Loucy (cell line): ENCODE results near the gene IMPG2.

Experiments used
- H2AFZ ChIP-seq: fragments of 200-600 bp; sonication (generic); 2 replicates; pipeline ENCODE4 v1.6.0; 2016; ENCODE audit warnings: antibody characterized with exemption, mild to moderate bottlenecking, low read length, moderate library complexity
- H3F3A ChIP-seq: fragments of 200-600 bp; 2 replicates; pipeline ENCODE4 v1.6.0; 2016; ENCODE audit warnings: antibody characterized with exemption, low read depth, mild to moderate bottlenecking
- H3K27me3 ChIP-seq: fragments of 200-600 bp; sonication (generic); 2 replicates; pipeline ENCODE4 v1.6.1; 2014; ENCODE audit warnings: low read length, mild to moderate bottlenecking; ENCODE audit not compliant: insufficient read depth, poor library complexity, severe bottlenecking
- H3K36me3 ChIP-seq: fragments of 200-600 bp; sonication (generic); 2 replicates; pipeline ENCODE4 v1.6.1; 2016; ENCODE audit warnings: low read length; ENCODE audit not compliant: insufficient read depth
- H3K4me1 ChIP-seq: fragments of 200-600 bp; sonication (generic); 2 replicates; pipeline ENCODE4 v1.5.1; 2014; ENCODE audit warnings: low read length, mild to moderate bottlenecking; ENCODE audit not compliant: insufficient read depth, poor library complexity, severe bottlenecking
- H3K4me2 ChIP-seq: fragments of 200-600 bp; sonication (generic); 2 replicates; pipeline ENCODE4 v1.6.0; 2014; ENCODE audit warnings: antibody characterized with exemption, low read length, low read depth, mild to moderate bottlenecking; ENCODE audit not compliant: poor library complexity, severe bottlenecking
- H3K4me3 ChIP-seq: fragments of 200-600 bp; sonication (generic); 2 replicates; pipeline ENCODE4 v1.5.1; 2014; ENCODE audit warnings: low read length, mild to moderate bottlenecking, mixed read lengths; ENCODE audit not compliant: poor library complexity, severe bottlenecking
- H3K79me2 ChIP-seq: fragments of 200-600 bp; sonication (generic); 2 replicates; pipeline ENCODE4 v1.6.1; 2014; ENCODE audit warnings: low read length; ENCODE audit not compliant: insufficient read depth
- H3K9ac ChIP-seq: fragments of 200-600 bp; sonication (generic); 2 replicates; pipeline ENCODE4 v1.6.0; 2014; ENCODE audit warnings: mild to moderate bottlenecking, low read depth, low read length, moderate library complexity; ENCODE audit not compliant: poor library complexity, severe bottlenecking
- H3K9me2 ChIP-seq: fragments of 200-600 bp; sonication (generic); replicated peaks from 2 replicates; pipeline ENCODE4 v1.6.1; 2016; ENCODE audit warnings: low read depth, low read length, mixed read lengths
- H3K9me3 ChIP-seq: fragments of 200-600 bp; sonication (generic); 2 replicates; pipeline ENCODE4 v1.6.1; 2014; ENCODE audit warnings: mild to moderate bottlenecking, antibody characterized with exemption, low read length, low read depth; ENCODE audit not compliant: insufficient read depth
- H4K20me1 ChIP-seq: fragments of 200-600 bp; sonication (generic); 2 replicates; pipeline ENCODE4 v1.6.0; 2014; ENCODE audit warnings: antibody characterized with exemption, low read length, mild to moderate bottlenecking; ENCODE audit not compliant: insufficient read depth, poor library complexity, severe bottlenecking
- EZH2phosphoT487 ChIP-seq: fragments of 200-600 bp; IDR thresholded peaks from 2 replicates; pipeline ENCODE4 v1.6.1; 2018; ENCODE audit warnings: antibody characterized with exemption, mild to moderate bottlenecking, moderate library complexity, borderline replicate concordance
- TF ChIP-seq, protein P1 (sequence below): fragments of 200-600 bp; sonication (generic); conservative IDR thresholded peaks from 2 replicates; pipeline ENCODE4 v1.5.1; 2014; ENCODE audit warnings: mild to moderate bottlenecking, antibody characterized with exemption, low read length

Gene IMPG2

DNA sequence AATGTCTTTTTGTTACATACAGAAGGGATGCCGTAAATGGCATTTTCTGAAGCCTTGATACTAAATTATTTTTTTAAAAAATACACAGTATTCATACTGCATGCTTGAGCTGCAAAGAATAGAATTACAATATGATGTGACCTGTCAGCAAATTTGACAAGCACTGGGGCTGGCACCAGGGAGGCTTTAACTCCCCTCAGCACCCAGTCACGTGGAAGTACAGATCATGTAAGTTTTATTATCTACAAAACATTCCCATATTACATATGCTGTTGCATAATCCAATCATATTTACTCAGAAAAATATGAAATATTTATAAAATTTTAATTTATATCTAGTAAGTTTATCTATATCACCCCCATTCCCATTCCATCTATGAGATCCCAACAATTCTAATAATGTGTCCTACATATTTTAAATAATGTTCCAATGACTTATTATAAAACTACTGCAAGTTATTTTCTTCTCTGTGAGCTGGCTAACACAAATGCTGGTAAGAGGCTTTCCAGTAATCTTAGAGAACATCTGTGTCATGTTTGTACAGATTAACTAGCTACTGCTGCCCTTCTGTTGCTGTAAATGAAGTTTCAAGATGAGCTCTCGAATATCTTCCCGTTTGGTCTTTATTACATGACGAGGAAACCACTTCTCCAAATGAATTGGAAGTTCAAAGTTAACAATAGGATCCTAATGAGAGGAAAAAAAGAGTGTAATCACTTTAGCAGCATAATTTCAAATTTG lies 5.2 kb upstream of the IMPG2 start:
- Histone ChIP-seq H3K4me1 (no peaks in the 10 kb centered on the region), H3K9ac (no peak overlapping the region)
- no peak for TF ChIP-seq EZH2phosphoT487
- TF ChIP-seq, protein P1, sequence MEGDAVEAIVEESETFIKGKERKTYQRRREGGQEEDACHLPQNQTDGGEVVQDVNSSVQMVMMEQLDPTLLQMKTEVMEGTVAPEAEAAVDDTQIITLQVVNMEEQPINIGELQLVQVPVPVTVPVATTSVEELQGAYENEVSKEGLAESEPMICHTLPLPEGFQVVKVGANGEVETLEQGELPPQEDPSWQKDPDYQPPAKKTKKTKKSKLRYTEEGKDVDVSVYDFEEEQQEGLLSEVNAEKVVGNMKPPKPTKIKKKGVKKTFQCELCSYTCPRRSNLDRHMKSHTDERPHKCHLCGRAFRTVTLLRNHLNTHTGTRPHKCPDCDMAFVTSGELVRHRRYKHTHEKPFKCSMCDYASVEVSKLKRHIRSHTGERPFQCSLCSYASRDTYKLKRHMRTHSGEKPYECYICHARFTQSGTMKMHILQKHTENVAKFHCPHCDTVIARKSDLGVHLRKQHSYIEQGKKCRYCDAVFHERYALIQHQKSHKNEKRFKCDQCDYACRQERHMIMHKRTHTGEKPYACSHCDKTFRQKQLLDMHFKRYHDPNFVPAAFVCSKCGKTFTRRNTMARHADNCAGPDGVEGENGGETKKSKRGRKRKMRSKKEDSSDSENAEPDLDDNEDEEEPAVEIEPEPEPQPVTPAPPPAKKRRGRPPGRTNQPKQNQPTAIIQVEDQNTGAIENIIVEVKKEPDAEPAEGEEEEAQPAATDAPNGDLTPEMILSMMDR = no peak

DNA sequence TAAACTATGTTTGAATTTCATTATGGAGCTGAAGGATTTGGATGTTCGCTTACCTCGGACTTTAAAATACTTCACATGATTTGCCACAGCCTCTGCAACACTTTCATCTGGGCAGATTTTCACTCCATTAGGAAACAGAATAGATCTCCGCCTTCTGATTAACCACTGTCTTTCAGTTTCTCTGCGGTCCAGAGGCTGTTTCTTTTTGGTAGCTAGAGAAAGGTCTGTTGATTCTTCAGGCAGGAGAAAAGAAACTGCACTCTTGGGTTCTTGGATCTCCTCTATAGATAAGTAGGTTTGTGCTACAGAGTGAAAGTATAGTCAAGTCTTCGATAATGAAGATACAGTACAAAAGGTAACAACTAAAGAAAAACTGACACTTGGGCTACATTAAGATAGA lies 844 bp downstream of the IMPG2 start:
- H4K20me1 ChIP-seq = no peaks in the 10 kb centered on the region
- no peak overlapping the region for H3K4me2 ChIP-seq
- H3K79me2 ChIP-seq = no peaks in the 10 kb centered on the region
- no peak overlapping the region for H3K9ac ChIP-seq
- H3K9me3 ChIP-seq = no peaks in the 10 kb centered on the region
- no peaks in the 10 kb centered on the region for H3F3A ChIP-seq
- no peaks in the 10 kb centered on the region for H3K27me3 ChIP-seq
- TF ChIP-seq EZH2phosphoT487 = no peak
- TF ChIP-seq, protein P1 = no peak
- no peak overlapping the region for H3K4me3 ChIP-seq
- H3K4me1 ChIP-seq = no peaks in the 10 kb centered on the region
- H3K9me2 ChIP-seq = no peaks in the 10 kb centered on the region
- H2AFZ ChIP-seq = no peak overlapping the region
- no peaks in the 10 kb centered on the region for H3K36me3 ChIP-seq

More for the DNA sequence above, 5.2 kb upstream of the IMPG2 start:
- no peaks in the 10 kb centered on the region for H3K9me3 ChIP-seq
- no peaks in the 10 kb centered on the region for H3K79me2 ChIP-seq
- no peaks in the 10 kb centered on the region for H4K20me1 ChIP-seq
- H3K9me2 ChIP-seq = no peaks in the 10 kb centered on the region
- H3K27me3 ChIP-seq = no peaks in the 10 kb centered on the region
- peaks cover 13% of the 10 kb centered on the region; the same call in 1 of the 2 replicates for H3K36me3 ChIP-seq
- H3K4me2 ChIP-seq = no peak overlapping the region
- no peak overlapping the region for H3K4me3 ChIP-seq
- H3F3A ChIP-seq = no peaks in the 10 kb centered on the region
- H2AFZ ChIP-seq = no peak overlapping the region

DNA sequence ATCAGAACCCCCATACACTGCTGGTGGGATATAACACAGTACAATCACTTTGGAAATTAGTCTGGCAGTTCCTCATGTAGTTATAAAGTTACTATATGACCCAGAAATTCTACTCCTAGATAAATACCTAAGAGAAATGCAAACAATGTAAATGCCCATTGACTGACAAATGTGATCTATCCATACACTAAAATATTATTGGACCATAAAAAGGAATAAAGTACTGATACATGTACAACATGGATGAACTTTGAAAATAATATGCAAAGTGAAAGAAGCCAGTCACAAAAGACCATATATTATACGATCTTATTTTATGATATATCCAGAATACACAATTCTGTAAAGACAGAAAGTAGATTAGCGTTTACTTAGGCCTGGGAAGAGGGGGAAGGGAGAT lies 7.8 kb downstream of the IMPG2 start:
- Histone ChIP-seq H3K27me3 (no peaks in the 10 kb centered on the region), H3K9me2 (no peaks in the 10 kb centered on the region)

More for the DNA sequence above, 7.8 kb downstream of the IMPG2 start:
- H3K79me2 ChIP-seq = no peaks in the 10 kb centered on the region
- H3K4me2 ChIP-seq = no peak overlapping the region
- no peak for TF ChIP-seq EZH2phosphoT487
- TF ChIP-seq, protein P1 = no peak
- no peaks in the 10 kb centered on the region for H4K20me1 ChIP-seq
- no peak overlapping the region for H2AFZ ChIP-seq
- no peaks in the 10 kb centered on the region for H3K4me1 ChIP-seq
- H3K36me3 ChIP-seq = no peaks in the 10 kb centered on the region
- H3F3A ChIP-seq = no peaks in the 10 kb centered on the region
- H3K9ac ChIP-seq = no peak overlapping the region
- H3K9me3 ChIP-seq = peaks cover 11% of the 10 kb centered on the region; the same call in 1 of the 2 replicates
- H3K4me3 ChIP-seq = no peak overlapping the region
